Activated naive CD4-positive, alpha-beta T cell (primary cell): ENCODE measurements around the gene SERTM1.

Source experiments
- DNase-seq, 4 experiments: peaks; one replicate each; lab custom pipeline; 2025; lab: John Stamatoyannopoulos, UW

The SERTM1 gene

GRCh38 chr13:36673838-36674326 is at the start of gene SERTM1:
Gene SERTM1 (plus strand): TSS chr13:36674020. CDS start chr13:36695079, 21,059 bp downstream.
- DNase-seq, result no peak

- DNase-seq, result no peak
Measured at GRCh38 chr13:36628377-36629056, 45.3 kb upstream of the SERTM1 start.

- DNase-seq, result no peak
Measured at GRCh38 chr13:36629057-36629385, 44.8 kb upstream of the SERTM1 start.

- DNase-seq, result no peak
Measured at GRCh38 chr13:36630181-36630803, 43.5 kb upstream of the SERTM1 start.

GRCh38 chr13:36639610-36640009 is 34.2 kb upstream of the SERTM1 start:
- no peak for DNase-seq

- no peak for DNase-seq
Measured at GRCh38 chr13:36650611-36651010, 23.2 kb upstream of the SERTM1 start.

- DNase-seq, result no peak
Measured at GRCh38 chr13:36665630-36666029, 8.2 kb upstream of the SERTM1 start.

- DNase-seq, result no peak
Measured at GRCh38 chr13:36666477-36667229, 7.2 kb upstream of the SERTM1 start.

- no peak for DNase-seq
Measured at GRCh38 chr13:36668316-36668715, 5.5 kb upstream of the SERTM1 start.

GRCh38 chr13:36673352-36673751 is 468 bp upstream of the SERTM1 start:
- DNase-seq, result no peak

GRCh38 chr13:36674337-36675212 is 755 bp downstream of the SERTM1 start:
- no peak for DNase-seq

- no peak for DNase-seq
Measured at GRCh38 chr13:36675213-36675536, 1.4 kb downstream of the SERTM1 start.

- DNase-seq, result no peak
Measured at GRCh38 chr13:36680913-36681312, 7.1 kb downstream of the SERTM1 start.

GRCh38 chr13:36681894-36682624 is 8.2 kb downstream of the SERTM1 start:
- DNase-seq, result no peak

GRCh38 chr13:36683701-36684100 is 9.9 kb downstream of the SERTM1 start:
- no peak for DNase-seq

- no peak for DNase-seq
Measured at GRCh38 chr13:36685927-36686326, 12.1 kb downstream of the SERTM1 start.

GRCh38 chr13:36696410-36697010 is 22.7 kb downstream of the SERTM1 start:
- no peak for DNase-seq

GRCh38 chr13:36700170-36700569 is 26.4 kb downstream of the SERTM1 start:
- no peak for DNase-seq

GRCh38 chr13:36706755-36707154 is 32.9 kb downstream of the SERTM1 start:
- DNase-seq, result no peak

- DNase-seq, result no peak
Measured at GRCh38 chr13:36709136-36709890, 35.5 kb downstream of the SERTM1 start.
